Measurements from ENCODE around the gene PIP4K2A.

DNA sequence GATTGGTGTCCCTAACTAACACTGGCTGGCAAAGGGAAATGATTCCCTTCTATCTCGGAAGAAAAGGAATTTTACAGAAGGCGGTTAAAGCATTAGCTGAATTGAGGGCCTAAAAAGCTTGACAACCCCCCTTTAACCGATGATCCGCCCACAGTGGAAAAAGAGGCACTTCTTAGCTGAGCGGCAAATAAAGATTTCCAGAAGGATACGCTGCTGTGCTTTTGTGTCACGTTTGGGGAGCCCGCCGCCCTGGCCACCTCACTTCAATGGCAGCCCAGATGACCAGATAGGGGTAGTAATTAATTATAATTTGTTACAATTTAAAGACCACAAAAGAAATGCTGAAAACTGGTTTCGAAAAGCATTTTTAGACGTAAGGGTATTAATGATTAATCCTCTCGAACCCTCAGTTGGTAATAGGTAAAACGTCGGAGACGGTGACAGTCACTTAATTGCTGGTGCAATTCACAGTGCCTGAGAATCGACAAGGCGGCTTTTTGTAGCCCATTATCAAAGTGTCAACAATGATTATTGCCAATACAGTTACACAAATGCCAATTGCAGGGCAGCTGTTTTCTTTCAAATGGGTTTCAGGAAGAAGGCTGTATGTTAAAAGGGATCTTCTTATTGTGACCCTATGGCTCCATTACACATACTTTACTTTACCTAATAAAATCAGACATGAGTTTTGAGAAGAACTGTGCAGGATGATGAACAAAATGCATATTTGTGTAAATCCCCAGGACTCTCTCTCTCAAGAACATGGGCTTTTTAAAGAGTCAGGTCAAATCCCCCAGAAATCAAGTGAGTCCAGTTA is 154.1 kb downstream of the PIP4K2A start:
- no peak for TF ChIP-seq CTCF (IDR thresholded peaks at IDR 0.05; ENCODE audit: poor library complexity)
- no peak for TF ChIP-seq EZH2 (IDR thresholded peaks at IDR 0.05; ENCODE audit: borderline replicate concordance)
- no peak for TF ChIP-seq EZH2phosphoT487 (IDR thresholded peaks at IDR 0.05; ENCODE audit: low read depth, severe bottlenecking, unreplicated experiment)
